DMS153 treated with DMSO at 0.1 percent for 48 hours (cell line): ENCODE results near the gene GPRASP3.
A peak's percentile ranks its signal among the peaks of the same experiment; 100 is the strongest.
"Not testable (repeated sequence)": the region's sequence is repeated elsewhere in the genome, so short reads cannot be mapped to it uniquely, and the experiment has no call there.

ENCODE experiments used
- DNase-seq: peaks from one replicate; lab custom pipeline; 2025; ENCODE audit not compliant: unreplicated experiment; lab: John Stamatoyannopoulos, UW

Gene GPRASP3, protein sequence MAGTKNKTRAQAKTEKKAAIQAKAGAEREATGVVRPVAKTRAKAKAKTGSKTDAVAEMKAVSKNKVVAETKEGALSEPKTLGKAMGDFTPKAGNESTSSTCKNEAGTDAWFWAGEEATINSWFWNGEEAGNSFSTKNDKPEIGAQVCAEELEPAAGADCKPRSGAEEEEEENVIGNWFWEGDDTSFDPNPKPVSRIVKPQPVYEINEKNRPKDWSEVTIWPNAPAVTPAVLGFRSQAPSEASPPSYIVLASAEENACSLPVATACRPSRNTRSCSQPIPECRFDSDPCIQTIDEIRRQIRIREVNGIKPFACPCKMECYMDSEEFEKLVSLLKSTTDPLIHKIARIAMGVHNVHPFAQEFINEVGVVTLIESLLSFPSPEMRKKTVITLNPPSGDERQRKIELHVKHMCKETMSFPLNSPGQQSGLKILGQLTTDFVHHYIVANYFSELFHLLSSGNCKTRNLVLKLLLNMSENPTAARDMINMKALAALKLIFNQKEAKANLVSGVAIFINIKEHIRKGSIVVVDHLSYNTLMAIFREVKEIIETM

DNA sequence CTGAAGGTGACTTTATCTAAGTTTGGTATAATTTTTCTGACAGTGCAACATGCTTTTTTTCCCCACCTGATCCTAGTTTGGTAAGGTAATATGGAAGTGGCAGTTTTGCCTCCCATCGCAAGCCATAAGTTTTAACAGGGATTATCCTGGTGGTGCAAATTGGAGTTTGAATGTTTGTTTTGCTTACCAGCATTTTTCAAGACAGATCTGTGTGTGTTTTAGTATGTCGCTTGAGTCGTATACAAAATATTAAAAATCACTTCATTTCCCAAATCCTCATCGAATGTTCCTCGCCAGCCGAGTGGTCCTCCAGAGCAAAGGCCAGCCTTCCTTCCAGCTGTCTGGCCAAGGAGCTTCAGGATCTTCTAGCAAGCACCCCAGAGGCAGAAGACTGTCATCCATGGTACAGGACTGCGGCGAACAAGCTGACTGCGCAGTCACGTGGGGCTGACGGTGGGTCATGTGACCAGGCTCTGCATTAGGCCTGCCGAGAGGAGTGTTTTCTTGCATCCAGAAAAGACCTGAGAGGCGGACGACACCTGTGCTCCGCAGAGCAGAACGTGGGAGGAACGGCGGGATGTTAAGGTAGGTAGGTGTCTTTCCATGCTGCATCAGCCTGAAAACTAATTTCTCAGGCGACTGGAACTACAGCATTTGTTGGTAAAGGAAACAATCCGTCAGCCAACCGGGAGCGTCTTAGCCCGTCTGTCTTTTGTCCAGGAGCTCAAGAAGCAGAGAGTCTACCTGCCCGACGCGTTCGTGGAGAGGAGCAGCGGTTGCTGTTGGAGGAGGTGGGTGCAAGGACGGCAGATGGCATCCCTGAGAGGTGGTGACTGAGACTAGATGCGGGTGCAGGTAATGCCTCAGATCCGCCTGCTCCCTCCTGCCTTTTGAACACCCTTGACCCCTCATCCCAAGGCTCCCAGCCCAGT, at the start of gene GPRASP3:
Gene GPRASP3, plus strand, starts transcription at position 507 of the 932 bp plus-strand sequence. CDS start 28,253 bp downstream, outside the sequence.
- no peak for DNase-seq

DNA sequence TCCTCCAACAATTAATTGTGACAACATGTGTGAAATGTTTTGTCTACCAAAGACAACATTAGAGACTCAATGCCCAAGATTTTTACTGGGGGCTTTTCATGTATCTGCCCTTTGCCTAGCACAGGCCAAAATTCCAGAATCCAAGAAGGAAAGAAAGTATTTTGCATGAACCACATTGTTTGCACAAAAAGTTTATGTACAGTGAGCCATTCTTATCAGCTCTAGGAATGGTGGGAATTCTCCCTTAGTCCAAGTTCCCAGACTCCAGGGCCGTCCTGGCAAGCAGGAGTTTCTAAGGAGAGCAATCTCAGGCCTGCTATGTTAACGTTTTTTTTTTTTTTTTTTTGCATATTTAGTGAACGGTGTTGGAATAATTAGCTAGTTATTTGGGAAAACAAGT, 47.7 kb upstream of the GPRASP3 start:
- no peak for DNase-seq

DNA sequence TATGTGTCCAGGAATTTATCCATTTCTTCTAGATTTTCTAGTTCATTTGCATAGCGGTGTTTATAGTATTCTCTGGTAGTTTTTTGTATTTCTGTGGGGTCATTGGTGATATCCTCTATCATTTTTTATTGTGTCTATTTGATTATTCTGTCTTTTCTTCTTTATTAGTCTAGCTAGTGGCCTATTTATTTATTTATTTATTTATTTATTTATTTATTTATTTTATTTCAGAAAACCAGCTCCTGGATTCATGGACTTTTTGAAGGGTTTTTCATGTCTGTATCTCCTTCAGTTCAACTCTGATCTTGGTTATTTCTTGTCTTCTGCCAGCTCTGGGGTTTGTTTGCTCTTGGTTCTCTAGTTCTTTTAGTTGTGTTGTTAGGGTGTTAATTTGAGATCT, 43.1 kb upstream of the GPRASP3 start:
- DNase-seq: not testable (repeated sequence)

DNA sequence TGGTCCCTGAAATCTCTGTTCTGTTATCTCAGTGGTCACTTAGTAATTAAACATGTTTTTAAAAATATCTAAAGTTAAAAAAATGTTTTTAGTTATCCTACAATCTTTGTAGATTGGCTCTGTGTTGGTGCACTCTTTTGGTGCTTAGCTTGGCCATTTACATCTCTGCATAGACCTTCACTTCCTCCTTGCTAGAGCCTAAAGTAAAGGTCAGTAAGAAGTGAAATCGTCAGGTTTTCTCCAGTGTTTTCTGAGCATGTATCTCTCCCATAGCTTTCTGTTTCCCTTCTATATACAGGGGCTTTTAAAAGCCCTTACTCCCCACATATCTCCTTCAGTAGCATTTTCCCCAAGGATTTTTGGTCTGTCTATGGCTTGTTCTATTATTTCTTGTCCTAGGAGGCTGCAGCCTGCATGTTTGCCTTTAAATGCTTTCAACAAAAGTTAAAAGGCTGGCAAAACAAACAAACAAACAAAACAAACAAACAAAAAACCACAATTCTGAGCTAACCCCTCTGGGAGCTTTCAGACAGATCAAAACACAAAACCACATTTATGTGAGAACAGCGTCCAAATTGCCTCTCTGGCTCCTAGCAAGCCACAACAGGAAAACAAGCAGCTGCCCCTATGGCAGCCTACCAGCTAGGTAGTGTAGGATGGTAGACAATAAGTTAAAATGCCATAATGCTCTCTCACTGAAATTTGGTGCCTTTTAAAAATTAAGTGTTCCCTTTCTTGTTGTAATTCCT, 35.6 kb upstream of the GPRASP3 start:
- no peak for DNase-seq

DNA sequence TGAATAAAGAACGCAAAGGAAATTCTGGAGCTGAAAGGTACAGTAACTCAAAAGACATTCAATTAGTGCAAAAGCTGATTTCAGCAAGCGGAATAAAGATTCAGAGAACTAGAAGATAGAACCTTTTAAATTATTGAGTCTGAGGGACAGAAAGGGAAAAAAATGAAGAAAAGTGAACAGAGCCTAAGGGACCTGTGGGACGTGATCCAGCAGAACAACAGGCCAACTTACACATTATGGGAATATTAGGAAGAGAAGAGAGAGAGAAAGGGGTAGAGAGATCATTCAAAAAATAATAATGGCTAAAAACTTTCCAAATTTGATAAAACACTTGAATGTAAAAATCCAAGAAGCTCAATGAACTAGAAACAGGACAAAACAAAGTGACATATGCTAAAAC, 25.8 kb upstream of the GPRASP3 start:
- DNase-seq: no peak

DNA sequence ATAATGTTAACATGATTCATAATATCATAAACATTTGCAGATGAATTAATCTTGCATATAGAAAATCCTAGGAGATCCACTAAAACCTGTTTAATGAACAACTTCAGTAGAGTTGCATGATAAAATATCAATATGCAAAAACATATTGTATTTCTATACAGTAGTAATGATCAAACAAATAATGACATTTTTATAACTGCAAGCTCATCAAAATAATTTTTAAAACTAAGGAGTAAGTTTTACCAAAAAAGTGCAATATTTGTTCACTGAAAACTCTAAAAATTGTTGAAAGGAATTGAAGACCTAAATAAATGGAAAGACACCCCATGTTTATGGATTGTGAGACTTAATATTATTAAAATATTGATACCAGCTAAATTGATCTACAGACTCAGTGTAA, 24.2 kb upstream of the GPRASP3 start:
- DNase-seq: no peak

DNA sequence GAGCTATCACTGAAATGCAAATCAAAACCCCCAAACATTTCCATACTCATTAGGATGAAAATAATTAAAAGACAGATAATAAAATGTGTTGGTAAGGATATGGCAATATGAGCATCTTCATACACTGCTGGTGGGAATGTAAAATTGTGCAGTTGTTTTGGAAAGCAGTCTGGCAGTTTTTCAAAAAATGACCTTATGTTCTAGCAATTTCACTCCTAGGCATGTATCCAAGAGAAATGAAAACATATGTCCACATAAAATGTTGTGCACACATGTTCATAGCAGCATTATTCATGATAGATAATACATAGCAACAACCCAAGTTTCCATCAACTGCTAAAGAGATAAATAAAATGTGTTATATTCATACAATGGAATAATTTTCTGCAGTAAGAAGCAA, 23.0 kb upstream of the GPRASP3 start:
- no peak for DNase-seq

DNA sequence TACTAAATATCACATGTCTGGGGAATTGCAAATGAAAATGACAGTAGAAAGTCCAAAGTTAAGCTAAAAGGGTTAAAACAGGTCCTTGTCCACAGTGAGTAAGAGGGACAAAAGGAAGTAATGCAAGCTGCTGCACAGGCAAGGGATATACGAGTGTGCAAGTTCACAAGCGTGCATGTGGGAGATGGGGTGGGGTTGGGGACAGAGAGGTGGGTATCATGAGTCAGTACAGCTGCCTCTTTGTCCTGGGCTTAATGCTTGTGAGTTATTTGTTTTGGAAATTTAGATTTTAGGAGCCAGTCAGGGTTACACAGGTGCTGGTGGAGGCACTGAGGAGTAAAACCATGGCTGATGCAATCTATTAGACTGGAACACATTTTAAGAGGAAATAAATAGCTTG, 11.6 kb upstream of the GPRASP3 start:
- DNase-seq: no peak

DNA sequence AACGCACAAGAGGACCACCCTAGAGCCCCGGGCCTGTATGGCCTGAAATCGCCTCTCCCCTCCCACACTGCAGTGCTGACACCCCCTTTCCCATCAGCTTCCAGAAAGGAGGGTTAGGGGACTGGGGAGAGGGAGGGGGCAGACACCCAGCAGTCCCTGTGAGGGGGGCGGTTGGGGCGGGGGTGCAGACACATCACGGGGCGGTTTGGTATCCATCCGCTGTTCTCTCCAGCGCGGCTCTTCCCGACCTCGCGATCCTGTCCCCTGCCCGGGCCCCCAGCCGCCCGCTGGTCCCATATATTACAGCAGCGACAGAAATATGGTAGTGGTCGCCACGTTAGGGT, 8.7 kb upstream of the GPRASP3 start:
- DNase-seq: no peak

DNA sequence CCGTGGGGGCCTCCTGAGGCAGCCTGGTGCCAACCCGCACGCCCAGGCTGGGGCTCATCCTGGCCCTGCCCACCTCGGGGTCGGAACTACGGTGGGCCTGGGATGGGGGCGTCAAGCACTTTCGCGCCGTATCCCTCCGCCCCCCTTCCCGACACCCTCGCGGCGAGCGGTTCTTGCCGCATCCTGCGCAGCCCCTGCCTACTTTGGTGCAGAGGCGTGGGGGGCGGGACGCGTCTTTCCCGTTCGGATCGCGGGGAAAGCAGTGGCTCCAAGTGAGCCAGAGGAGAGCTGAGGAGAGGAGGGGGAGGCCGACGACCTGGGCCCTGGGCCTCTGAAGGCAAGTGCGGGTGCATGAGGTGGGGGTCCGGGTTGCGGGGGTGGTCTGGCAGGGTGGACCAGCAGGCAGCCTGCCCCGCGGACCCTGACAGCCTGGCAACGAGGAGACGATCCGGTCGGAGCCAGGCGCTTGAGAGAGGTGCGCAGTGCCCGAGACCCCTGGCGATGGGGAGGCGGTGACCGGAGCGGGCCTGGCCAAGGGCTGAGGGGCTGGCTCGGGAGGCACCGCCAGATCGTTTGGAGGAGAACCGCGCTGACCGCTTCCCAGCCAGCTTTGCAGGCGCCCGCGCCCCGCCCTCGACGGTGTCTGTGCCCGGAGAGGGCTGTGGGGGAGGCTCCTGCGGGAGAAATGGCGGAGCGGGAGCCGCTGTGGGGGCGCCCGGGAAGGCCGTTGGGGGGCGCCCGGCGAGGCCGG, 8.2 kb upstream of the GPRASP3 start, which contains the start of gene GPRASP2:
Gene GPRASP2, plus strand, starts transcription at position 233 of the 751 bp plus-strand sequence. CDS start 2,422 bp downstream, outside the sequence.
- DNase-seq: no peak

DNA sequence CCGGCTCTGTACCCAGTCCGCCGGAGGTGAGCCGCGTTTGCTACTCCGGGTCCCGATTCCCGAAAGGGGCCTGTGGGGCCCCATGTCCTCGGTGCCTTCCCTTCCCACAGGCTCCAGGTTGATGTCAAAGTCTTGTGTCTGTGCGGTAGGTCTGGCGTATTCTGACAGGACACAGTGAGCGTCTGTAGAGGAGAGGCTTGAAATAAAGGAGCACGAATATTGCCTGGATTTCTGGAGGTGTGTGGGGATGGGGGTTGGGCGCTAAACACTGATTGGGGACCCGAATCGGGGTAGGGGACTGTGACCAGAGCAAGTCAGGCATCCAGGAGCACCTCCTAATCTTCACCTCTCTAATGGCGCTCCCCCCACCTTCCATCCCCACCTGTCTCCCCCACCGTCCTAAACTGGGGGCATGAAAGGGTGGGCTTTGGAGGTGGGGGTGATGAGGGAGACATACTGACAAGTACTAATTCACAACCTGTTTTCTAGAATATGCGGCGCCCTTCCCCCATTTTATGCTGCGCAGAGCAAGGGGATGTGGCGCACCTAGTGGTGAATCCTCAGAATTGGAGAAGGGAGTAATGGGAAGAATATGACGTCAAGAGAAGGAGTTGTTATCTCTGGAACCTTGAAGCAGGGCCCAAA, 7.4 kb upstream of the GPRASP3 start:
- peak; percentile 1 for DNase-seq

DNA sequence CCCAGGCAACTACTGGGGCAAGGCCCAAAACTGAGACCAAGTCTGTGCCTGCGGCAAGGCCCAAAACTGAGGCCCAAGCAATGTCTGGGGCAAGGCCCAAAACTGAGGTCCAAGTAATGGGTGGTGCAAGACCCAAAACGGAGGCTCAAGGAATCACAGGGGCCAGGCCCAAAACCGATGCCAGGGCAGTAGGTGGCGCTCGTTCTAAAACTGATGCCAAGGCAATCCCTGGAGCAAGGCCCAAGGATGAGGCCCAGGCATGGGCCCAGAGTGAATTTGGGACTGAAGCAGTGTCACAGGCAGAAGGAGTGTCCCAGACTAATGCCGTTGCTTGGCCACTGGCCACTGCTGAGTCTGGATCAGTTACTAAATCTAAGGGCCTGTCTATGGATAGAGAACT, 5.5 kb upstream of the GPRASP3 start:
- DNase-seq: no peak

DNA sequence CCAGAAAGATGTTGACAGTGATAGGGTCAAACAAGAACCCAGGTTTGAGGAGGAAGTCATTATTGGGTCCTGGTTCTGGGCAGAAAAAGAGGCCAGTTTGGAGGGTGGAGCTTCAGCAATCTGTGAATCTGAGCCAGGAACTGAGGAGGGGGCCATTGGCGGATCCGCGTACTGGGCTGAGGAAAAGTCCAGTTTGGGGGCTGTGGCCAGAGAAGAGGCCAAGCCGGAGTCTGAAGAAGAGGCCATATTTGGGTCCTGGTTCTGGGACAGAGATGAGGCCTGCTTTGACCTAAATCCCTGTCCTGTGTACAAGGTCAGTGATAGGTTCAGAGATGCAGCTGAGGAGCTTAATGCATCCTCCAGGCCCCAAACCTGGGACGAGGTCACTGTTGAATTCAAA, 4.6 kb upstream of the GPRASP3 start:
- DNase-seq: no peak

DNA sequence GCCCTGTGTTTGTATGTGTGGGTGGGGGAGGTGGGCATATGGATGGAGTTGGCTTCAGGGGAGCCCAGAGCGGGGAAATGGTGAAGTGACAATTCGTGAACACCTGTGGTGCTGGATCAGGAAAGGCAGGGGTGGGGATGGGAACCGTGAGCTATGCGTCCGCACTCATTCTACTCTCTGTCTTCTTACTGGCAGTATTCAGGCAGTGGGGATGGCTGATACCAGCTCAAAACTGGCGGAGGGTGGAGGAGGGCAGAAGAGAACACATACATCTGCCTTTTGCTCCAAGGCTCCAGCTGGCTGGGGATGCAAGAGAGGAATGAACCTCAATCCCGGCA, 595 bp downstream of the GPRASP3 start:
- not testable (repeated sequence) for DNase-seq

DNA sequence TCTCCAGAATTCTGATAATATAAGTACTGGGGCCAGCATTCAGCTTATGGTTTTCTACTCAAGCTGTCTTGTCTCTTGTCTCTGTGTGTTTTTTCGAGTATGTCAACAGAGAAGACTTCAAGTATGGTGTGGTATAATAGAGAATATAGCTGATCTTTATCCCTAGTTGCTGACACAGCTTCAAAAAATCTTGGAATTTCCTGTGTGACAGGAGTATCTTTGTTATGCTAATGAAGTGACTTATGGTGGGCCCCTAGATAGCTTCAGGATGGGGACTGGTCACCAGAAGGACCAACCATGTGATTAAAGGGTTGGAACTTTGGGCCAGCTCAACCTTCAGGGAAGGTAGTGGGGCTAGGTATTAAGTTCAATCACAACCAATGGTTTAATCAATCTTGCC, 2.9 kb downstream of the GPRASP3 start:
- no peak for DNase-seq

DNA sequence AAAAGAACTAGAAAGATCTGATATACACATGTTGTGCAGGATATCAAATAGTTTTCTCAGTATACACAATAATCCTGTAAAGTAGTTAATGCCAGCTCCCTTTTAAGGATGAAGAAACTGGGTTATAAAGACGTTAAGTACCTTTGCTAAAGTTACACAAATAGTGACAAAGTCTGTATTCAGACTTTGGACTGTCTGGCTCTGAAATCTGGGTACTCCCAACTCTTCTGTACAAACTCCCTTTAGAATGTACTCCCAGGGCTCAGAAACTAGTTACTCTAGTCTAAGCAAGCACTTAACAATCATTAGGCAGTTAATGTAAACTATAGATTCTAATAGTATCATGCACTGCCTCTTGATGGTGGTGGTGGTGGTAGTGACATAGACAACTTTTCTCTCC, 7.2 kb downstream of the GPRASP3 start:
- no peak for DNase-seq

DNA sequence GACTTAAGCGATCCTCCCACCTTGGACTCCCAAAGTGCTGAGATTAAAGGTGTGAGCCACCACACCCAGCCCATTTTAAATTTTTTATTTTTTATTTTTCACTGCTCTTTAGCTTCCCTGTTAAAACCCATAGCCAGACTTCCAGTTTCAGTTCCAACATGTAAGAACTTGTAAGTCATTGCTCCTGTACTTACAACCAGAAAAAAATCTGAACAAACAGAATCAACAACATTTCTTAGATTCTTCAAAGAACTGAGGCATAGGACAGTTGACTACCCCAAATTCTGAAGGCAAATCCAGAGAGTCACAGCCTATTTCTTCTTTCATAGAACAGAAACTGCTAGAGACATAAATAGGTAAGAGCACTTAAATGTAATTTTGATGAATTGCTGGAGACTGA, 8.1 kb downstream of the GPRASP3 start:
- no peak for DNase-seq

DNA sequence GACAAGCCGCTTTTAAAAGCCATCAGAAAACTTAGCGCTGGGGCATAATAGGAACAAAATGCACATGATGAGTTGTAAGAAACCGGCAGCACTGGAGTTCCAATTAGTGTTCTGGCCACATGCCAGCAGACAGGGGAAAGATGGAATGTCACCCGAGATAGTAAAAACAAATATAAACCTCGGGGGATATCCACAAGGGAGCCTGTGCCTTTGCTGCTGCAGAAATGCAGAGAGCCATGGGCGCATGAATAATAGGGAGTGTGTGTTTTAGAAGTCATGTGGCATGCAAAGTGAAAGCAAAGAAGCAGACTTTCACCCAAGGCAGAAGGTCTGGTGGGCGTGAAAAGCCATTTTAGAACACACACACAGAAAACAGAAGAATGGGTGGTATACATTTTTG, 19.1 kb downstream of the GPRASP3 start:
- DNase-seq: no peak

DNA sequence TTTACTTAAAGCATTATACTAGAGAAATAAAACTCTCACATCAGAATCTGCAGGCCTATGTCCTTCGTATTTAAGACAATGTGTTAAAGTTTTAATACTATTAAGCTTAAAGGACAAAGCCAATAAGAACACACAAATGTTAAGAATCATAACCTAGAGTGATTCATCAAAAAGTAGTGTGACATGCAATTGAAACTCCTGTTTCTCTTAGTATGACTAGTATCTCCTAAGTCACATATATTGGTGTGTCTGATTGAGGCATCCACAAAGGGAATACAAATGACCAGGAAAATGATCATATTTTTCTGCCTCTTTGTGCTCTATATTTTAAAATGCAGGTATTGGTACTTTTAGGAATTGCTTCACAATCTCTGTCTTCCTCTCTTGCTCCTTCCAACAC, 23.8 kb downstream of the GPRASP3 start:
- no peak for DNase-seq

DNA sequence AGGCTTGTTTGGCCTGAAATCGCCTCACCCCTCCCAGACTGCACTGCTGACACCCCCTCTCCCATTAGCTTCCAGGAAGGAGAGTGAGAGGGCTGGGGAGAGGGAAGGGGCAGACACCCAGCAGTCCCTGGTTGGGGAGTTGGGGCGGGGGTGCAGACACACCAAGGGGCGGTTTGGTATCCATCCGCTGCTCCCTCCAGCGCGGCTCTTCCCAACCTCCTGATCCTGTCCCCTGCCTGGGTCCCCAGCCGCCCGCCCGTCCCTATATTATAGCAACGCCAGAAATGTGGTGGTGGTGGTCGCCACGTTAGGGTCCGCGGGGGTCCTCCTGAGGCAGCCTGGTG, 24.9 kb downstream of the GPRASP3 start:
- no peak for DNase-seq
